HepG2 (cell line): Measurements from ENCODE around the gene ITGA6. TPM values are rescaled to one million over a fixed set of nuclear protein-coding genes. Genes with fewer than 3 reads are reported as not detected.
A peak's percentile ranks its signal among the peaks of the same experiment; 100 is the strongest.

Experiments used
- AHDC1 ChIP-seq: sonication (generic); formaldehyde crosslinking; IDR thresholded peaks from 2 replicates; pipeline ENCODE4 v1.5.1; 2020; ENCODE audit warnings: mild to moderate bottlenecking, missing genetic modification reagents, borderline replicate concordance
- HDAC1 ChIP-seq: sonication (generic); formaldehyde crosslinking; IDR thresholded peaks from 2 replicates; pipeline ENCODE4 v1.5.1; 2020; ENCODE audit warnings: mild to moderate bottlenecking, missing genetic modification reagents
- HMGXB4 ChIP-seq, 2 experiments: sonication (generic) in 1 of 2; formaldehyde crosslinking in 1 of 2; IDR thresholded peaks; 2 replicates each; pipeline versions ENCODE4 v1.4.0 to v1.6.1; 2018 to 2020; ENCODE audit warnings: missing genetic modification reagents in 2 of 2, borderline replicate concordance in 1 of 2, low read depth in 1 of 2, mild to moderate bottlenecking in 1 of 2, missing biosample characterization in 1 of 2
- MAX ChIP-seq: IDR thresholded peaks from 2 replicates; pipeline ENCODE4 v1.6.1; 2012; ENCODE audit warnings: inconsistent platforms
- POGZ ChIP-seq: sonication (generic); formaldehyde crosslinking; IDR thresholded peaks from 2 replicates; pipeline ENCODE4 v1.4.0; 2020; ENCODE audit warnings: mild to moderate bottlenecking, missing genetic modification reagents
- SSRP1 ChIP-seq: IDR thresholded peaks from 2 replicates; pipeline ENCODE4 v1.6.1; 2016; ENCODE audit warnings: control low read depth
- USF2 ChIP-seq, 2 experiments: sonication (generic) in 1 of 2; formaldehyde crosslinking in 1 of 2; IDR thresholded peaks; 2 replicates each; pipeline versions ENCODE4 v1.5.1 to v1.6.1; 2011 to 2020; ENCODE audit warnings: borderline replicate concordance in 1 of 2, low read depth in 1 of 2, low read length in 1 of 2, mild to moderate bottlenecking in 1 of 2, missing genetic modification reagents in 1 of 2, moderate library complexity in 1 of 2
- ZNF20 ChIP-seq: sonication (generic); formaldehyde crosslinking; IDR thresholded peaks from 2 replicates; pipeline ENCODE4 v1.4.0; 2020; ENCODE audit warnings: mild to moderate bottlenecking, moderate library complexity, missing genetic modification reagents
- polyA plus RNA-seq, 8 experiments: library from polyadenylated mRNA; depleted of rRNA in 3 of 8; stranded (reverse) in 7 of 8; unstranded in 1 of 8; fragments of >200 nt; fragmentation: Illumina TruSeq in 4 of 8; extraction: Trizol in 4 of 8; gene quantifications; 2 replicates each; pipeline versions ENCODE4 v1.2.1 to v1.2.3, GENCODE V29; 2011 to 2016; ENCODE audit warnings: low read depth in 4 of 8, missing spikeins in 1 of 8, mixed read lengths in 1 of 8; ENCODE audit not compliant: insufficient read depth in 1 of 8
- total RNA-seq, 5 experiments: library from RNA; depleted of rRNA; stranded (reverse); fragments of >200 nt; fragmentation: Illumina TruSeq; extraction: Trizol; gene quantifications; 2 replicates each; pipeline ENCODE4 v1.2.3, GENCODE V29; 2016; ENCODE audit warnings: low read depth in 1 of 5

The ITGA6 gene
- total and polyA plus RNA-seq, 2 of the 13 experiments (the other 11 are each of a cell fraction or from before 2014, with no cell fraction given) = 24.0 to 92.5 TPM

DNA sequence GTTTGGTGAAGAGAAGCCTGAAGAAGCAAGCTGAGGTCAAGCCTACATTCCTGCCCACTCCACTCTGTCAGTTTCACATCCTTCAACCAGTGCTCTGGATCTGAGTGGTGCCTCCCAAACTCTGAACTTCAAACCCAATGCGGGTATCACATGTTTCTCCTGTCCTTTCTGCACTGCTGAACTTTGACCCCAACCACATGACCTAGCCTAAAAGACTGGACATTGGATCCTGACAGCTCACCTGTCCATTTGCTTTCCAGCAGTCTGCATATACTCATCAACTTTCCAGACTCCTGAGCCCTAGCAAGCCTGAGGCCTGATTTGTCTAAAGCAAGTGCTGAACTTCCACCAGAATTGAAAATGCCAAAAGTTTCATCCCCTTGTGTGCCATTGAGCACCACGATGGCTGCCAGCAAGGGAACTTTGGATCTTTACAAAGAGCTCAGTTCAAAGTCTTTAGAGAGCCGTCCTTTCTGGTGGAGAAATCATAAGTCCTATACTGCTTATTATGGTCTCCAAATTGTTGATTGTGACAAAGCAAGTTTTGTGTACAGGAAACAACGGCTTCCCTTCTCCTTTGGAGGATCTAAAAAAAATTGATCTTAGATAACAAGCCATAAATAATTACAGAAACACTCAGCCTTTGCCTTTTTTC lies 37.6 kb upstream of the ITGA6 start (continued):
- TF ChIP-seq USF2 (IDR thresholded peaks at IDR 0.05; ENCODE audit: low read depth, low read length) = peak; percentile 38; the same call in 1 of the 2 replicates
- peak; percentile 55; the same call in 1 of the 2 replicates for TF ChIP-seq USF2 (CRISPR knock-in tag; IDR thresholded peaks at IDR 0.05; ENCODE audit: borderline replicate concordance)
- TF ChIP-seq HMGXB4 (CRISPR knock-in tag; IDR thresholded peaks at IDR 0.05; ENCODE audit: borderline replicate concordance in 1 of 2, low read depth in 1 of 2) = no peak
- TF ChIP-seq ZNF20 (CRISPR knock-in tag) = no peak
- peak; percentile 63; the same call in 1 of the 2 replicates for TF ChIP-seq POGZ (CRISPR knock-in tag)
- TF ChIP-seq HDAC1 (CRISPR knock-in tag) = peak; percentile 42; the same call in 1 of the 2 replicates
- peak; percentile 42; the same call in 1 of the 2 replicates for TF ChIP-seq MAX
- TF ChIP-seq SSRP1 (CRISPR knock-in tag) = no peak
- 0 out of 2 replicates have a peak, but pooled peaks have one; percentile 30 for TF ChIP-seq AHDC1 (CRISPR knock-in tag)
